GM20431 (cell line): ENCODE data around the gene ADCY5.

Experiments
- in situ Hi-C: fragments of 300-500 bp; cut with MseI, MboI; formaldehyde crosslinking; loops from one replicate; pipeline ENCODE4 v1.15.0; 2020; ENCODE audit warnings: low sequenced_read_pairs; ENCODE audit not compliant: unreplicated experiment

ADCY5 gene

GRCh38 chr3:123374016-123374415 is 74.9 kb downstream of the ADCY5 start:
- in situ Hi-C loops, result no loop called here

- in situ Hi-C loops, result no loop called here
These were observed 75.4 kb downstream of the ADCY5 start for GRCh38 chr3:123373474-123373987.

GRCh38 chr3:123372686-123373473 is 76.0 kb downstream of the ADCY5 start:
- in situ Hi-C loops, result no loop called here

GRCh38 chr3:123371859-123372685 is 76.8 kb downstream of the ADCY5 start:
- in situ Hi-C loops, result no loop called here

GRCh38 chr3:123371426-123371825 is 77.5 kb downstream of the ADCY5 start:
- in situ Hi-C loops, result no loop called here

DNA sequence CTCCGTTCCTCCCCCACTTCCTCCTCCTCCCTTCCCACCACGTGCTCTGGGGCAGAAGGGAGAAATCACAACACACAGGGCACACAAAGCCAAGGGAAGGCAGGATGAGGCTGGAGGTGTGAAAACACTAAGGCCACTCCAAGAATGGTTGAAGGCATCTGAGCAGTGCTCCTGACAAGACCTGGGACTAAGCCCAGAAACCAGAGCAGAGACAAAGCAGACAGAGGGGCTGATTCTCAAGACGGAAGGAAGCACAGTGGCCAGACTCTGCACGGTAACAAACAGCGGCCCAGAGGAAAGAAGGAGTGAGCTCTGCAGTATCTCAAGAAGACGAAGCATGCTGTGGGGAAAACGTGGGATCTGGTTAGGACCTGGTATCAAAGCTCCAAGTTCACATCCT is 78.1 kb downstream of the ADCY5 start:
- in situ Hi-C loops, result no loop called here

DNA sequence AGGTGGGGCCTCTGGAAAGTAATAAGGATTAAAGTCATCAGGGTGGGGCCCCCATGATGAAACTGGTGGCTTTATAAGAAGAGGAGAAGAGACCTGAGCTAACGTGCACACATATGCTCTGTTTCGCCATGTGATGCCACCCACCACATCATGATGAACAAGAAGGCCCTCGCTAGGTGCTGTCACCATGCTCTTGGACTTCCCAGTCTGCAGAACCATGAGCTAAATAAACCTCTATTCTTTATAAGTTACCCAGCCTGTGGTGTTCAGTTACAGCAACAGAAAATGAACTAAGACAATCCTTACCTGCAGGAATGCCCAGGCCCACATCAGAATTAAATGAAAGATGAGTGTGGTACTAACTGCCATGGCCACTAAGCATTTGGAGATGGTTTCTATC is 79.8 kb downstream of the ADCY5 start:
- in situ Hi-C loops, result no loop called here

GRCh38 chr3:123367467-123368154 is 81.3 kb downstream of the ADCY5 start:
- in situ Hi-C loops, result no loop called here

DNA sequence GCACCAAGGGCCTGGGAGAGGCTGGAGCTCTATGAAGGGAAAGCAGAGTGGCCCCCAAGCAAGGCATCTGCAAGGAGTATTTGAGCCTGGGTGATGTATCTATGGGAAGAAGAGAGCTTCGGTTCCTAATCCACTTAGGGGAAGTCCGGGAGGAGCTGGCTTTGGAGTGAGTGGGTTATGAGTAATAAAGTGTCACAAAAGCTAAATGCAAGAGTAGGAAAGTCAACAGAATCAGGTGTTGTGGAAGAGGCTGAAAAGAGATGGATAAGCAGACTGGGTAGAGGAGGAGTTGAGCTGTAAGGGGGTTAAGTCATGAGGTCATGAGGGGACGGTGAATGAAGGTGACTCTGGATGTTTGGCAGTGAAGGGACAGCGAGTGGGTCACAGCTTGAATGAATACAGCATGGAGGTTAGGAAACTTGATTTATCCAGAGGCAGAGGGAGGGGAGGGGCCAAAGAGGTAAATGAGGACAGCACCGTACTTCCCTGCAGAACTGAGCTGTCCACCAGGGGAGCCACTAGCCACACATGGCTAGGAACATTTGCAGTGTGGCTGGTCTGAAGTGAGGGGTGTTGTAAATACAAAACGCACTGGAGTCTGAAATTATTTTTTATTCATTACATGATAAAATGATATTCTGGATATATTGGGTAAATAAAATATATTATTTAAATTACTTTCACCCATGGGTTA is 83.3 kb downstream of the ADCY5 start:
- in situ Hi-C loops, result no loop called here

DNA sequence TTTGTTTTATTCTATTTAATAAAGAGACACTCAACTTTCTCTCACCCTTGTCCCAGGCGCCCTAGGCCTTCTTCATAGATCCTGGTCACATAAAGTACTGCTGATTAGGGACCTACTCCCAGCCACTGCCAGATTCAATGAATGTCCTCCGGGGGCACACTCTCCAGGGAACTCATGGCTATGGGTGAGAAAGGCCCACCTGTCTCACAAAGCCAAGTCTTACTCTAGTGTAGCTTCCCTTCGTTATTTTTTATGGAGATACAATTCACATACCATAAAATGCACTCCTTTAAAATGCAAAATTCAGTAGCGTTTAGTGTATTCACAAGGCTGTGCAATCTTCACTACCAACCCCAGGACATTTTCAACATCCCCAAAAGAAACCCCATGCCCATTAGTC is 87.8 kb downstream of the ADCY5 start:
- in situ Hi-C loops, result no loop called here

DNA sequence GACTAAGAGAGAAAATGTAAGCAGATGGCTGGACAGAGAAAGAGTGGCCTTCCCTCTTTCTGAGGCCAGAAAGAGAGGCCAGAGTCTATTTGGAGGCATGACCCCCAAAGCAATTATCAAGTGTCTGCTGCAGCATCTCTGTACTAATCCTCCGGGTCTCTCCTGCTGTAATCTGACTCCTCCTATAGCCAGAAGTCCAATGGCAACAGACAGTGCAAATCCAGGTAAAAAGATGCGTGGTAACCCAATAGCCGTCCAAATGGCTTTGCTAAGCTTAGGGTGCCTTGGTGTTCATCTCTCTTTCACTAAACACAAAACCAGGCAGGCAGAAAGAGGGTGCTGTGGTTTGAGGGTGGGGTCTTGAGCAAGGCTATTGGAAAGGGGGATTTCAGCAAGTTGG is 91.6 kb downstream of the ADCY5 start:
- in situ Hi-C loops, result no loop called here

DNA sequence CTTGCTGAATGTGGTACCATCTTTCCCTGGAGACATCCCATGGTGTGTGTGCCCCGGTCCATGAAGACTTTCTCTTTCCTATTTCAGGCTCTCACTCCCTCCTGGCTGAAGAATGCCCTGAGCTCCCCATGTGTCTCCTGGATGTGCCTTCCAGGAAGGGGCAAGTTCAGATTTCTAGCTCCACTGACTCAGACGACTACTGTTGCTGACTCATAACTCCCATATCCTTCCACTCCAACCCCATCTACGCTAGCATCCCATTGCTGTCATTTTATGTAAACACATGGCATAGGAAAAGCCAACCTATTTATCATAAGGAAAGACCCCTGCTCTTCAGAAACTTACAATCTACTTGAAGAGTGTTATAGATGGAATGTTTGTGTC is 95.0 kb downstream of the ADCY5 start:
- in situ Hi-C loops, result no loop called here

GRCh38 chr3:123353227-123353849 is 95.6 kb downstream of the ADCY5 start:
- in situ Hi-C loops, result no loop called here

GRCh38 chr3:123352134-123352554 is 96.7 kb downstream of the ADCY5 start:
- in situ Hi-C loops, result no loop called here

- in situ Hi-C loops, result no loop called here
These were observed 97.4 kb downstream of the ADCY5 start for GRCh38 chr3:123351501-123351900.

DNA sequence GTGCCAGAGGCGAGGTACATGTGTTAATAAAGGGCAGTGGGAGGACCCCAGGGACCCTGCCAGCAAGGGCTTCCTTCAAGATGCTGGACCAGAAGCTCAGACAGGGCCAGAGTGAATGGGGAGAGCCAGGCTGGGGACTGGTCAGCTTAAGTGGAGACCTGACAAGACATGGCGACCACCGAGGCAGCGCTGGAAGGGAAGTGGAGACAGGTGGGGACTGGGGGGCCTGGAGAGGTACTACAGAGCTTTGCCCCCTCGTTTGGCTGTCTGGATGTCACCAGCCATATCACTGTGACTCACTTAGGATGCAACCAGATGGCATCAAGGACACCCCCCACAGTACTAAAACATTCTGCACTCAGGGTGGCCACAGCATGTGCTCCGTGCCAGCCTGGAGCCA is 97.9 kb downstream of the ADCY5 start:
- in situ Hi-C loops, result no loop called here

GRCh38 chr3:123349566-123350435 is 99.1 kb downstream of the ADCY5 start:
- in situ Hi-C loops, result loop anchor here (25.0 kb wide), 1 partner anchor 212 kb away; no protein-coding TSS in a partner anchor

- in situ Hi-C loops, result loop anchor here (25.0 kb wide), 1 partner anchor 213 kb away; no protein-coding TSS in a partner anchor
These were observed 99.7 kb downstream of the ADCY5 start for GRCh38 chr3:123349201-123349535.
